IMR-90 (cell line): ENCODE data around the gene TCP11.

Source experiments
- CTCF ChIP-seq: conservative IDR thresholded peaks from 2 replicates; pipeline ENCODE4 v1.5.1; 2012; ENCODE audit warnings: mild to moderate bottlenecking, low read depth, low read length, improper control_type of control experiment
- ELK1 ChIP-seq: fragments of 150-350 bp; IDR thresholded peaks from 2 replicates; pipeline ENCODE4 v1.6.1; 2016; ENCODE audit warnings: low read depth, mild to moderate bottlenecking, low read length, moderate library complexity, borderline replicate concordance
- MAFK ChIP-seq: IDR thresholded peaks from 2 replicates; pipeline ENCODE4 v1.6.1; 2012; ENCODE audit warnings: low read depth, low read length, improper control_type of control experiment
- MXI1 ChIP-seq: IDR thresholded peaks from 2 replicates; pipeline ENCODE4 v1.6.1; 2012; ENCODE audit warnings: low read depth, mild to moderate bottlenecking, low read length, moderate library complexity, borderline replicate concordance
- NFE2L2 ChIP-seq: fragments of 150-350 bp; IDR thresholded peaks from 2 replicates; pipeline ENCODE4 v1.6.1; 2016; ENCODE audit warnings: low read depth, mild to moderate bottlenecking, low read length
- POLR2A ChIP-seq: IDR thresholded peaks from 2 replicates; pipeline ENCODE4 v1.6.1; 2012; ENCODE audit warnings: mild to moderate bottlenecking, low read depth, low read length
- RFX5 ChIP-seq: IDR thresholded peaks from 2 replicates; pipeline ENCODE4 v1.8.0; 2012; ENCODE audit warnings: low read depth, mild to moderate bottlenecking, low read length, moderate library complexity
- TF ChIP-seq, protein P1 (sequence below): fragments of 150-350 bp; IDR thresholded peaks from 2 replicates; pipeline ENCODE4 v1.6.1; 2017; ENCODE audit warnings: mild to moderate bottlenecking, antibody characterized with exemption, low read length, low read depth

- TF ChIP-seq CTCF (no peak), POLR2A (no peak), MAFK (no peak), MXI1 (no peak), ELK1 (no peak), NFE2L2 (no peak), RFX5 (no peak)
- TF ChIP-seq, protein P1, sequence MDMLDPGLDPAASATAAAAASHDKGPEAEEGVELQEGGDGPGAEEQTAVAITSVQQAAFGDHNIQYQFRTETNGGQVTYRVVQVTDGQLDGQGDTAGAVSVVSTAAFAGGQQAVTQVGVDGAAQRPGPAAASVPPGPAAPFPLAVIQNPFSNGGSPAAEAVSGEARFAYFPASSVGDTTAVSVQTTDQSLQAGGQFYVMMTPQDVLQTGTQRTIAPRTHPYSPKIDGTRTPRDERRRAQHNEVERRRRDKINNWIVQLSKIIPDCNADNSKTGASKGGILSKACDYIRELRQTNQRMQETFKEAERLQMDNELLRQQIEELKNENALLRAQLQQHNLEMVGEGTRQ = no peak
Measured at GRCh38 chr6:35173044-35173426, 31.9 kb upstream of the TCP11 start.
